Activated T-helper 2 cell treated with anti-CD3 and anti-CD28 coated beads, Interferon-gamma antibody, Interleukin-2, Interleukin-4, amounts not matched to agents 10 μg/mL and 5 μg/mL and 100 μg/mL, durations not matched to agents 14 hours and 24 hours and 36 hours (primary cell): Measurements from ENCODE around the gene DSTYK. TPM values are rescaled to one million over a fixed set of nuclear protein-coding genes. Genes with fewer than 3 reads are reported as not detected.
A peak's percentile ranks its signal among the peaks of the same experiment; 100 is the strongest.
"Not testable (repeated sequence)": the region's sequence is repeated elsewhere in the genome, so short reads cannot be mapped to it uniquely, and the experiment has no call there.

Experiments
- DNase-seq: peaks from one replicate; pipeline ENCODE4 v3.0.0; 2021; ENCODE audit warnings: low spot score
- H3K27ac Mint-ChIP-seq: one replicate; pipeline ENCODE4 v1.8.0; 2021; ENCODE audit warnings: mixed read lengths
- H3K27me3 Mint-ChIP-seq: one replicate; pipeline ENCODE4 v1.8.0; 2021; ENCODE audit warnings: low read depth, mixed read lengths
- H3K36me3 Mint-ChIP-seq: one replicate; pipeline ENCODE4 v1.8.0; 2021; ENCODE audit warnings: low read depth, mixed read lengths
- H3K4me1 Mint-ChIP-seq: one replicate; pipeline ENCODE4 v1.8.0; 2021; ENCODE audit warnings: low read depth, mixed read lengths
- H3K4me3 Mint-ChIP-seq: one replicate; pipeline ENCODE4 v1.8.0; 2021; ENCODE audit warnings: low read depth, mild to moderate bottlenecking, moderate library complexity, mixed read lengths
- H3K9me3 Mint-ChIP-seq: one replicate; pipeline ENCODE4 v1.8.0; 2021; ENCODE audit warnings: mixed read lengths
- intact Hi-C: fragments of 100-400 bp; cut with micrococcal nuclease; formaldehyde crosslinking; loops from one replicate; pipeline ENCODE4 v1.15.1; 2023
- total RNA-seq: library from RNA; stranded (reverse); gene quantifications from 2 replicates; pipeline ENCODE4 v1.2.3, GENCODE V29; 2022

Gene DSTYK
- total RNA-seq, 1 donor from 2014 or later, result 27.3 TPM

- intact Hi-C loops, result loop anchor here (1.0 to 2.0 kb wide), 6 partner anchors 12 to 77 kb away; partner anchors contain the start of gene DSTYK
- Mint-ChIP-seq H3K27ac (peak overlapping the region; percentile 94), H3K27me3 (no peaks in the 10 kb centered on the region), H3K9me3 (no peaks in the 10 kb centered on the region), H3K36me3 (peaks cover 47% of the 10 kb centered on the region), H3K4me3 (peak overlapping the region; percentile 47), H3K4me1 (peaks cover 57% of the 10 kb centered on the region)
- no peak for DNase-seq
These were observed 12.2 kb downstream of the DSTYK start for GRCh38 chr1:205199090-205199930.

DNA sequence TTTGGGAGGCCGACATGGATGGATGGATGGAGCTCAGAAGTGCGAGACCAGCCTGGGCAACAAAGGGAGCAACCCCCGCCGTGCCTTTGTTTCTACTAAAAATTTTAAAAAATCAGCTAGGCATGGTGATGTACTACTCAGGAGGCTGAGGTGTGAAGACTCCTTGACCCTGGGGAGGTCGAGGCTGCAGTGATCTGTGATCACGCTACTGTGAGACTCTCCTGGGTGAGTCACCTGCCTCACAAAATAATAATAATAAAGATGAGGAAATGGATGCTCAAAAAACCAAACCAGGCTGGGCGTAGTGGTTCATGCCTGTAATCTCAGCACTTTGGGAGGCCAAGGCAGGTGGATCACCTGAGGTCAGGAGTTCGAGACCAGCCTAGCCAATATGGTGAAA lies 19.2 kb downstream of the DSTYK start:
- Mint-ChIP-seq H3K36me3 (peaks cover 30% of the 10 kb centered on the region), H3K4me3 (no peak overlapping the region), H3K4me1 (peaks cover 38% of the 10 kb centered on the region), H3K9me3 (no peaks in the 10 kb centered on the region), H3K27ac (no peak overlapping the region), H3K27me3 (no peaks in the 10 kb centered on the region)
- no peak for DNase-seq
- intact Hi-C loops, result no loop called here

GRCh38 chr1:205191622-205192021 lies 19.9 kb downstream of the DSTYK start:
- DNase-seq, result no peak
- no peak overlapping the region for H3K27ac Mint-ChIP-seq
- intact Hi-C loops, result no loop called here
- no peak overlapping the region for H3K4me3 Mint-ChIP-seq
- peaks cover 33% of the 10 kb centered on the region for H3K36me3 Mint-ChIP-seq
- H3K9me3 Mint-ChIP-seq, result no peaks in the 10 kb centered on the region
- H3K27me3 Mint-ChIP-seq, result no peaks in the 10 kb centered on the region
- peaks cover 40% of the 10 kb centered on the region for H3K4me1 Mint-ChIP-seq

DNA sequence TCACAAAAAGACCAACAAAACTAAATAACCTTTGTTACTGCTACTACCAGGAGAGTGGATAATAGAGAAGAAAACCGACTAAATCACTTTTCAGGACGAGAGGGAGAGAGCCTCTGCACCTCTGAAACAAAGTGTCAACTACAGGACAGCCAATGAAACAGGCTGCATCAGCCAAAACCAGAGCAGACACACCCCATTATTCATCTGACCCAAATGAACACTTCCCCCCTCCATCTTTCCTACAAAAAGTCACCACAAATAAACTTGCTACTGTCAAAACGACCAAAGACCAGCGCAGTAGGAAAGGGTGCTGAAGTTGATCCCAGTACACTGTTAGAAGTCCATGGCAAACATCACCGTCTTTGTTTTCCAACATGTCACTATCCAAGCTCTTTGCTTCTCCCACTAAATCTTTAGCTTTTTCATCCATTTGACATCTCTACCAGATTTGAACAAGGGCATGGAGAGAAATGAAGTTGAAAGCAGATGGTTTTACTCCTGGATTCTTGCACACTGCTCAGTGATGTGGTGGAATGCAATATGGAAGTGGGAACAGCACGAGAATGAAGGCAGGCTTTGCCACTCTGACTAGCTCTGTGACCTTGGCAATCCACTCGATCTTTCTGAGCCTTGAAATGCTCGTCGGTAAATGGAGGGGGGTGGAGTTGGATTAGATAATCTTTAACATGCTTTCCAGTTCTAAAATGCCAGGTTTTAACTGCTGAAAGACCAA lies 20.5 kb downstream of the DSTYK start:
- Mint-ChIP-seq H3K4me1 (peaks cover 46% of the 10 kb centered on the region), H3K4me3 (no peak overlapping the region), H3K27ac (no peak overlapping the region), H3K27me3 (no peaks in the 10 kb centered on the region), H3K9me3 (no peaks in the 10 kb centered on the region), H3K36me3 (peaks cover 38% of the 10 kb centered on the region)
- intact Hi-C loops, result no loop called here
- DNase-seq, result no peak

DNA sequence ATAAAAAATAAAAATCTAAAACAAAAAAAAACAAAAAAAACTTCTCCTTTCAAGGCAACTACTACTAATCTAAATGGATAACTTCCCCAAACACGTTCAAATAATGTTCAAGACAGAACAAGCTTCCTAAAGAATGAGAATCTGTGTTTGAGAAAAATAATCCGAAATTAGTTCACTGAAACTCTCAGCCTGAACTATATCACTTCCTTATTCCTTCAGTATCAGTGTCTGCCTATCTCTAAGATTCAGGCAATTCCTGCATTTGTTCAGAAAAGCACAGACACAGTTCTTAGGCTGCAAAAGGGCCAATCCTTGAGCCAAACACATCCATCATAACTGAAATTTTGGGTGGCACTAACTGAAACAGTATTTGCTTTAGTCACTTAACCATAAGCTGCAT lies 22.4 kb downstream of the DSTYK start:
- Mint-ChIP-seq H3K4me1 (peaks cover 43% of the 10 kb centered on the region), H3K4me3 (no peak overlapping the region), H3K27me3 (no peaks in the 10 kb centered on the region), H3K9me3 (no peaks in the 10 kb centered on the region), H3K27ac (no peak overlapping the region), H3K36me3 (peaks cover 40% of the 10 kb centered on the region)
- intact Hi-C loops, result no loop called here
- no peak for DNase-seq

DNA sequence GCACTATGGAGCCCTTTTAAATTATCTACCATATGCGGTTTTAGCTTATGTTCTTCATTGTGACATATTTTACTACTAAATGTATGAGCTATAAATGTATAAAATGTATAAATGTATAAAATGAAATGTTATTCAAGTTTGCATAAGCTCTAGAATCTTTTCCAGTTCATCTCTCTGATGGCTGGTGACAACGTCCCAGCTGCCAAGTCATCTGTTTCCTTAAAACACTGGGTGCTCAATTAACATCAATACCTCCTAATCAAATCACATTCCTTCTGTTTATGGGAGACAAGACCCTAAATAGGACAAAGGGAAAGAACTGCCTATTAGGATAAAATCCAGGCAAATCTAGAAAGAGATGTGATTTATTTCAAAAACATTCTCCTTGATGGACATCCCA lies 22.9 kb downstream of the DSTYK start:
- DNase-seq, result no peak
- peaks cover 43% of the 10 kb centered on the region for H3K36me3 Mint-ChIP-seq
- no peaks in the 10 kb centered on the region for H3K9me3 Mint-ChIP-seq
- intact Hi-C loops, result no loop called here
- H3K27ac Mint-ChIP-seq, result no peak overlapping the region
- no peaks in the 10 kb centered on the region for H3K27me3 Mint-ChIP-seq
- H3K4me3 Mint-ChIP-seq, result no peak overlapping the region
- peaks cover 46% of the 10 kb centered on the region for H3K4me1 Mint-ChIP-seq

DNA sequence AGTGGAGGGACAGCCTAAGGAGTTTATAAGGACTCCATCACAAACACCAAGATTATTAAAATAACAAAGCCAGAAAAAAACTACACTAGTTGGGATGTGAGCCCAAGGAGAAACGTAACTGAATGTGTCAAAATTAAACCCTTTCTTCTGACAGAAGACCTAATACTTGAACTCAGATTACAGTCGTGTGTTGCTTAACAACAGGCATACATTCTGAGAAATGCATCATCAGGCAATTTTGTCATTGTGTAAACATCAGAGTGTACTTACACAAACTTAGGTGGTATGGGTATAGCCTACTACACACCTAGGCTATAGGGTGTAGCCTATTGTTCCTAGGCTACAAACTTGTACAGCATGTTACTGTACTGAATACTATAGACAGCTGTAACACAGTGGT lies 23.4 kb downstream of the DSTYK start:
- no peak for DNase-seq
- H3K36me3 Mint-ChIP-seq, result peaks cover 48% of the 10 kb centered on the region
- H3K9me3 Mint-ChIP-seq, result no peaks in the 10 kb centered on the region
- no peaks in the 10 kb centered on the region for H3K27me3 Mint-ChIP-seq
- H3K27ac Mint-ChIP-seq, result no peak overlapping the region
- intact Hi-C loops, result no loop called here
- peaks cover 47% of the 10 kb centered on the region for H3K4me1 Mint-ChIP-seq
- H3K4me3 Mint-ChIP-seq, result no peak overlapping the region

GRCh38 chr1:205187420-205187819 lies 24.1 kb downstream of the DSTYK start:
- DNase-seq, result no peak
- Mint-ChIP-seq H3K36me3 (peaks cover 53% of the 10 kb centered on the region), H3K9me3 (no peaks in the 10 kb centered on the region), H3K4me3 (no peak overlapping the region), H3K27me3 (no peaks in the 10 kb centered on the region), H3K27ac (no peak overlapping the region), H3K4me1 (peaks cover 47% of the 10 kb centered on the region)
- intact Hi-C loops, result loop anchor here (2.0 kb wide), 2 partner anchors 15 to 17 kb away; no protein-coding TSS in a partner anchor

DNA sequence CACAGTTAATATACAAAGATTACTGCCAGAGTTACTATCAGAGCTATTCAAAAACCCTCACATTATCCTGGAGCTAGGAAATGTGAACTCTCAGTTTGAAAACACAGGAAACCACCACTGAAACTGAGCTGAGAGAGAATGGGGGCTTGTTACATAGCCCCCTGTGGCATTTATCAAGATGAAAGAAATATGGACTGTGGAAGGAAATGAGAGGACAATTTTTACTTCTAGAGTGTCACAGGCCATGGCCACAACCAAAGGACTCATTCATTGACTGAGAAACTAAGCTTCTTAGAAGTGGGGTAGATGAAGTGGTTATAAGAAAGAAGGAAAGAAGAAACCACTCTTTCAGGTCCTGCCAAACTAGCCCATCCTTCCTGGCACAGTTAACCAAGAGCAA lies 25.3 kb downstream of the DSTYK start:
- no peak for DNase-seq
- Mint-ChIP-seq H3K9me3 (no peaks in the 10 kb centered on the region), H3K27ac (peak overlapping the region; percentile 66), H3K4me3 (no peak overlapping the region), H3K27me3 (no peaks in the 10 kb centered on the region), H3K4me1 (peaks cover 43% of the 10 kb centered on the region), H3K36me3 (peaks cover 50% of the 10 kb centered on the region)
- intact Hi-C loops, result loop anchor here (1.0 to 2.0 kb wide), 3 partner anchors 13 to 19 kb away; no protein-coding TSS in a partner anchor

GRCh38 chr1:205183676-205184335 lies 27.7 kb downstream of the DSTYK start:
- intact Hi-C loops, result no loop called here
- Mint-ChIP-seq H3K9me3 (no peaks in the 10 kb centered on the region), H3K4me3 (no peak overlapping the region), H3K27me3 (no peaks in the 10 kb centered on the region), H3K27ac (peak overlapping the region; percentile 43), H3K4me1 (peaks cover 37% of the 10 kb centered on the region), H3K36me3 (peaks cover 64% of the 10 kb centered on the region)
- no peak for DNase-seq

DNA sequence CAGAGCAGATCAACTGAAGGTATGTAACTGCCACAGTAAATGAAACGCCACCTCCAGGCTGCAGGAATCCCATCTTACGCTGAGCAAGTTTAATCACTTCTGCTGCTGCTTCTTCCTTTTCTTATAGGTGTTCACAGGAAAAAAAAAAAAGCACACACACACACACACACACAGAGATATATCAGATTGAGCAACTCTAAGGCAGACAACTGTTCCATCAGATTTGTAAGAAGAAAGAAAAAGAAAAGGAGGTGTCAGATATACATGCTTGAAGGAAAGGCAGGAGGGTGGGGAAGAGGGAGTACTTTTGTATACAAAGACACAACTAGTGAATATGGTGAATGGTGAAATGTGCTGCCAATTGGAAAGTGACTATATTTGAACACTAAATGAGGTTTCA lies 28.6 kb downstream of the DSTYK start:
- H3K4me1 Mint-ChIP-seq, result peaks cover 37% of the 10 kb centered on the region
- H3K27ac Mint-ChIP-seq, result no peak overlapping the region
- H3K9me3 Mint-ChIP-seq, result no peaks in the 10 kb centered on the region

GRCh38 chr1:205180331-205180730 lies 31.2 kb downstream of the DSTYK start:
- intact Hi-C loops, H3K27ac Mint-ChIP-seq, H3K27me3 Mint-ChIP-seq, H3K9me3 Mint-ChIP-seq, DNase-seq, H3K4me3 Mint-ChIP-seq: not testable (repeated sequence)
- peaks cover 55% of the 10 kb centered on the region for H3K36me3 Mint-ChIP-seq
- H3K4me1 Mint-ChIP-seq, result peaks cover 17% of the 10 kb centered on the region

More for the DNA sequence above, 28.6 kb downstream of the DSTYK start:
- no peaks in the 10 kb centered on the region for H3K27me3 Mint-ChIP-seq
- intact Hi-C loops, result no loop called here
- peaks cover 66% of the 10 kb centered on the region for H3K36me3 Mint-ChIP-seq
- DNase-seq, result no peak
- no peak overlapping the region for H3K4me3 Mint-ChIP-seq
